Duodenal mucosa (tissue), 2 donors: ENCODE results near the gene B3GAT3.

Experiments used
- H3K27ac ChIP-seq: one replicate; pipeline ENCODE4 v1.7.0; 2013; ENCODE audit warnings: low read depth, low read length
- H3K27me3 ChIP-seq, 2 donors: one replicate each; pipeline ENCODE4 v1.7.0; 2013; ENCODE audit warnings: low read length in 2 of 2, control low read depth in 1 of 2; ENCODE audit not compliant: insufficient read depth in 2 of 2, control insufficient read depth in 1 of 2
- H3K36me3 ChIP-seq, 2 donors: one replicate each; pipeline ENCODE4 v1.7.0; 2013; ENCODE audit warnings: low read length in 2 of 2, control low read depth in 1 of 2; ENCODE audit not compliant: insufficient read depth in 2 of 2, control insufficient read depth in 1 of 2
- H3K4me1 ChIP-seq, 2 donors: one replicate each; pipeline ENCODE4 v1.7.0; 2013; ENCODE audit warnings: low read length in 2 of 2, control low read depth in 1 of 2; ENCODE audit not compliant: insufficient read depth in 2 of 2, control insufficient read depth in 1 of 2
- H3K4me3 ChIP-seq, 2 donors: one replicate each; pipeline ENCODE4 v1.7.0; 2013; ENCODE audit warnings: low read length in 2 of 2, low read depth in 1 of 2
- H3K9ac ChIP-seq, 2 donors: one replicate each; pipeline ENCODE4 v1.7.0; 2013; ENCODE audit warnings: low read length in 2 of 2, low read depth in 1 of 2
- H3K9me3 ChIP-seq, 2 donors: one replicate each; pipeline ENCODE4 v1.7.0; 2013; ENCODE audit warnings: low read length in 2 of 2, control low read depth in 1 of 2; ENCODE audit not compliant: control insufficient read depth in 1 of 2

B3GAT3 gene

GRCh38 chr11:62604460-62605120 lies 17.2 kb downstream of the B3GAT3 start:
- Histone ChIP-seq H3K4me1 (peaks cover 13 to 23% of the 10 kb centered on the region in 2 donors), H3K9me3 (no peaks in the 10 kb centered on the region), H3K4me3 (no peak overlapping the region), H3K9ac (no peak overlapping the region), H3K27me3 (no peaks in the 10 kb centered on the region), H3K36me3 (peaks cover 10 to 22% of the 10 kb centered on the region in 2 donors), H3K27ac (no peak overlapping the region)

GRCh38 chr11:62603776-62604299 lies 17.9 kb downstream of the B3GAT3 start:
- no peak overlapping the region for H3K27ac ChIP-seq
- H3K36me3 ChIP-seq: peaks cover 10 to 18% of the 10 kb centered on the region in 2 donors
- H3K9ac ChIP-seq: no peak overlapping the region
- H3K27me3 ChIP-seq: no peaks in the 10 kb centered on the region
- no peak overlapping the region for H3K4me3 ChIP-seq
- no peaks in the 10 kb centered on the region for H3K9me3 ChIP-seq
- peaks cover 20 to 24% of the 10 kb centered on the region in 2 donors for H3K4me1 ChIP-seq

DNA sequence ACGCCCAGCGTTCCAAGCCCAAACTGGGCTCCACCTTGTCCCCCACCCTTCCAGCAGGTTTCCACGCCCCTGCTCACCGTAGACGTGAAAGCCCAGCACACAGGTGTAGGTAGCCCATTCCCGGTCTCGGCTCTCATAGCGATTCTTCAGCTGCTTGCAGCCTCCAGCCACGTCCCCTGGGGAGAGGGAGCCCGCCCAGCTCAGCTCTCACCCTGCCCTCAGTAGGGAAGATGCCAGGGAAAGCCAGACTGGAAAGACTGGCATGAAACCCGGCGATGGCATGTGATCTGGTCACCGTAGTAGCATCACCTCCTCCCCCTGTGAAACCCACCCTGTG lies 18.7 kb downstream of the B3GAT3 start:
- Histone ChIP-seq H3K9ac (peak overlapping the region; percentile 63 to 89), H3K27ac (no peak overlapping the region), H3K27me3 (no peaks in the 10 kb centered on the region), H3K4me3 (peak overlapping the region; percentile 87 to 91), H3K9me3 (no peaks in the 10 kb centered on the region), H3K4me1 (peaks cover 23 to 24% of the 10 kb centered on the region in 2 donors), H3K36me3 (peaks cover 8 to 16% of the 10 kb centered on the region in 2 donors)

GRCh38 chr11:62602141-62603071 lies 19.4 kb downstream of the B3GAT3 start:
- peaks cover 23 to 24% of the 10 kb centered on the region in 2 donors for H3K4me1 ChIP-seq
- peak overlapping the region; percentile 63 to 89 for H3K9ac ChIP-seq
- peaks cover 14 to 22% of the 10 kb centered on the region in 2 donors for H3K36me3 ChIP-seq

GRCh38 chr11:62601372-62602140 lies 20.2 kb downstream of the B3GAT3 start, which contains the start of gene MTA2:
TSS of gene MTA2 (minus strand) at chr11:62601865. CDS start at chr11:62601450, 415 bp downstream.
- peak within 1 kb of the TSS; percentile 89 to 93 for H3K9ac ChIP-seq
- H3K4me1 ChIP-seq: peaks cover 23 to 24% of the 10 kb centered on the region in 2 donors
- H3K4me3 ChIP-seq: peak within 1 kb of the TSS; percentile 87 to 91
- H3K36me3 ChIP-seq: peaks cover 18 to 30% of the 10 kb centered on the region in 2 donors
- H3K27me3 ChIP-seq: no peaks in the 10 kb centered on the region
- H3K27ac ChIP-seq: peak within 1 kb of the TSS; percentile 92
- no peaks in the 10 kb centered on the region for H3K9me3 ChIP-seq

More at GRCh38 chr11:62602141-62603071, 19.4 kb downstream of the B3GAT3 start:
- H3K27ac ChIP-seq: peak overlapping the region; percentile 77
- no peaks in the 10 kb centered on the region for H3K27me3 ChIP-seq
- H3K4me3 ChIP-seq: peak overlapping the region; percentile 87 to 91
- H3K9me3 ChIP-seq: no peaks in the 10 kb centered on the region

- H3K4me1 ChIP-seq: peaks cover 23 to 24% of the 10 kb centered on the region in 2 donors
These were observed 20.7 kb downstream of the B3GAT3 start for GRCh38 chr11:62601122-62601371.

DNA sequence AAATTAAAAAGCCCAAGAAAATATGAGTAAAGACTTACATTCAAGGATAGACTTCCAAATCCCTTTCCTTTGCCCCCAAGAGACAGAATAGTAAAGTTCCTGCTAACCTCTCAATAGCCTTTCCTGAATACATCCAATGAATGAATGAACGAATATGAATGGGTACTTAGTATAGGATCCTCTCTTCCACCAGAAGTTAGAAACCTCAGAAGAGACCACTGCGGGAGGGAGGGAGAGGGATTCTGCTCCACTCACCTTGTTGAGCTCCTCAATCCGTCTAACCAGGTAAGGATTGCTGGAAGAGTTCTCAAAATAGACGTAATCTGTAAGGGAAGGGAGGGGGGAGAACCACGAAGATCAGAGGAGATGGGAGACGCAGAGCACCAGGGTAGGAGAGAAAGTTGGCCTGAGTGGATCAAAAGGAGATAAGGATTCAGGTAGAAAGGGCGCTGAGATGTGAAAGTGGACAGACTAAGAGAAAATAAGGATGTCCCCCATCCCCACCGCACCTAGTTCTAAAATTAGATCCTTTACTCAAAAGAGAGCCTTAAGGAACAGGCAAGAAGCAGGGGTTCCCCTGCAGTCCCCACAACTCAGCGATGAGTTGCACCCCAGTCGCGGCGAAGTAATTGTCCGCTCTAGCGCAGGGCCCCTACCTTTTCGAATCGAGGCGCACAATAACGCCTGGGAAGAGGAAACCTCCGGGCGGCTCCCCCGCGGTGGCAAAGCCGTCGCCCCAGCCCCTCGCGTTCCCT lies 21.2 kb downstream of the B3GAT3 start:
- Histone ChIP-seq H3K27me3 (no peaks in the 10 kb centered on the region), H3K9ac (peak overlapping the region; percentile 89 to 93), H3K4me3 (peak overlapping the region; percentile 87 to 91), H3K9me3 (no peaks in the 10 kb centered on the region), H3K36me3 (peaks cover 27 to 37% of the 10 kb centered on the region in 2 donors), H3K4me1 (peaks cover 23 to 24% of the 10 kb centered on the region in 2 donors), H3K27ac (peak overlapping the region; percentile 92)

More at GRCh38 chr11:62601122-62601371, 20.7 kb downstream of the B3GAT3 start:
- no peaks in the 10 kb centered on the region for H3K9me3 ChIP-seq
- H3K36me3 ChIP-seq: peaks cover 23 to 35% of the 10 kb centered on the region in 2 donors
- H3K27ac ChIP-seq: peak overlapping the region; percentile 92
- no peaks in the 10 kb centered on the region for H3K27me3 ChIP-seq
- peak overlapping the region; percentile 89 to 93 for H3K9ac ChIP-seq
- peak overlapping the region; percentile 87 to 91 for H3K4me3 ChIP-seq

GRCh38 chr11:62599901-62600300 lies 21.9 kb downstream of the B3GAT3 start:
- Histone ChIP-seq H3K27me3 (no peaks in the 10 kb centered on the region), H3K27ac (no peak overlapping the region), H3K4me3 (peak overlapping the region; percentile 87 to 91), H3K4me1 (peaks cover 23 to 24% of the 10 kb centered on the region in 2 donors), H3K9ac (peak overlapping the region; percentile 89 to 93), H3K36me3 (peaks cover 31 to 37% of the 10 kb centered on the region in 2 donors), H3K9me3 (no peaks in the 10 kb centered on the region)

GRCh38 chr11:62599069-62599696 lies 22.6 kb downstream of the B3GAT3 start:
- Histone ChIP-seq H3K9me3 (no peaks in the 10 kb centered on the region), H3K4me1 (peaks cover 23 to 24% of the 10 kb centered on the region in 2 donors), H3K36me3 (peaks cover 39 to 43% of the 10 kb centered on the region in 2 donors), H3K27me3 (no peaks in the 10 kb centered on the region), H3K9ac (peak overlapping the region in 1 of 2 donors; percentile 89), H3K4me3 (peak overlapping the region; percentile 87 to 91), H3K27ac (no peak overlapping the region)
